WERI-Rb-1 (cell line): ENCODE results near the gene C1GALT1.

Experiments
- DNase-seq: peaks from one replicate; pipeline ENCODE4 v3.0.0-alpha.2; 2020
- H3K27ac ChIP-seq: fragments of 250-450 bp; sonication (Bioruptor Pico); 2 replicates; pipeline ENCODE4 v1.5.1; 2020; ENCODE audit warnings: mild to moderate bottlenecking, moderate library complexity
- H3K27me3 ChIP-seq: fragments of 250-450 bp; sonication (Bioruptor Pico); 2 replicates; pipeline ENCODE4 v1.5.1; 2021; ENCODE audit warnings: mild to moderate bottlenecking, low read depth, moderate library complexity; ENCODE audit not compliant: insufficient read depth, severe bottlenecking
- H3K36me3 ChIP-seq: fragments of 250-450 bp; sonication (Bioruptor Pico); 2 replicates; pipeline ENCODE4 v1.5.1; 2020; ENCODE audit warnings: mild to moderate bottlenecking, moderate library complexity
- H3K4me3 ChIP-seq: 2 replicates; pipeline ENCODE4 v1.5.1; 2011; ENCODE audit warnings: low read depth, mild to moderate bottlenecking, control low read depth, low read length
- H3K9me3 ChIP-seq: fragments of 250-450 bp; sonication (Bioruptor Pico); 2 replicates; pipeline ENCODE4 v1.5.1; 2021; ENCODE audit warnings: mild to moderate bottlenecking, moderate library complexity; ENCODE audit not compliant: severe bottlenecking
- CTCF ChIP-seq: IDR thresholded peaks from 2 replicates; pipeline ENCODE4 v1.5.1; 2011; ENCODE audit warnings: low read depth, mild to moderate bottlenecking, control low read depth, inconsistent platforms, low read length

Gene C1GALT1

GRCh38 chr7:7221599-7222038 lies 39.3 kb downstream of the C1GALT1 start:
- no peak for TF ChIP-seq CTCF
- Histone ChIP-seq H3K9me3 (no peaks in the 10 kb centered on the region), H3K27ac (no peak overlapping the region), H3K4me3 (no peak overlapping the region), H3K36me3 (peaks cover 64% of the 10 kb centered on the region), H3K27me3 (no peaks in the 10 kb centered on the region)
- no peak for DNase-seq

DNA sequence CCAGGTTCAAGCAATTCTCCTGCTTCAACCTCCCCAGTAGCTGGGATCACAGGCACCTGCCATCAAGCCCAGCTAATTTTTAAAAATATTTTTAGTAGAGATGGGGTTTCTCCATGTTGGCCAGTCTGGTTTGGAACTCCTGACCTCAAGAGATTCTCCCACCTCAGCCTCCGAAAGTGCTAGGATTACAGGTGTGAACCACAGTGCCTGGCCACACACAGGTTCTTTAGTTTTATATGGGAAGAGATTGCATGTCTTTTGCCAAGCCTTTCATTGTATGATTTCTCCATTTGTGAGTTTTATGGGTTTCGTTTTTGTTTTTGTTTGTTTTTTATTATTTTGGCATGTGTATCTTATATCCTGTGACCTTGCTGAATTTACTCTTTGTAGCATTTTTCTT lies 40.9 kb downstream of the C1GALT1 start:
- no peak overlapping the region for H3K4me3 ChIP-seq
- peaks cover 52% of the 10 kb centered on the region for H3K36me3 ChIP-seq
- no peaks in the 10 kb centered on the region for H3K27me3 ChIP-seq
- no peaks in the 10 kb centered on the region for H3K9me3 ChIP-seq
- H3K27ac ChIP-seq = no peak overlapping the region
- no peak for DNase-seq
- TF ChIP-seq CTCF = no peak

- H3K9me3 ChIP-seq = peaks cover 3% of the 10 kb centered on the region
- no peak for DNase-seq
- H3K27ac ChIP-seq = no peak overlapping the region
- H3K4me3 ChIP-seq = no peak overlapping the region
- TF ChIP-seq CTCF = no peak
- peaks cover 49% of the 10 kb centered on the region for H3K36me3 ChIP-seq
- H3K27me3 ChIP-seq = no peaks in the 10 kb centered on the region
Measured at GRCh38 chr7:7226407-7226806, 44.1 kb downstream of the C1GALT1 start.

GRCh38 chr7:7228472-7228871 lies 46.1 kb downstream of the C1GALT1 start:
- DNase-seq = no peak
- H3K9me3 ChIP-seq = peaks cover 3% of the 10 kb centered on the region
- H3K27me3 ChIP-seq = no peaks in the 10 kb centered on the region
- peaks cover 40% of the 10 kb centered on the region for H3K36me3 ChIP-seq
- no peak overlapping the region for H3K4me3 ChIP-seq
- no peak overlapping the region for H3K27ac ChIP-seq
- no peak for TF ChIP-seq CTCF

GRCh38 chr7:7228967-7229366 lies 46.6 kb downstream of the C1GALT1 start:
- H3K9me3 ChIP-seq = peaks cover 3% of the 10 kb centered on the region
- H3K27me3 ChIP-seq = no peaks in the 10 kb centered on the region
- no peak overlapping the region for H3K4me3 ChIP-seq
- peaks cover 45% of the 10 kb centered on the region for H3K36me3 ChIP-seq
- H3K27ac ChIP-seq = no peak overlapping the region
- TF ChIP-seq CTCF = no peak
- no peak for DNase-seq

GRCh38 chr7:7231000-7231399 lies 48.7 kb downstream of the C1GALT1 start:
- TF ChIP-seq CTCF = no peak
- Histone ChIP-seq H3K27me3 (no peaks in the 10 kb centered on the region), H3K9me3 (peaks cover 3% of the 10 kb centered on the region), H3K4me3 (no peak overlapping the region), H3K27ac (no peak overlapping the region), H3K36me3 (peaks cover 54% of the 10 kb centered on the region)
- DNase-seq = no peak
